ENCODE results near the gene LAMTOR1.
A peak's percentile ranks its signal among the peaks of the same experiment; 100 is the strongest.
"Not testable (repeated sequence)": the region's sequence is repeated elsewhere in the genome, so short reads cannot be mapped to it uniquely, and the experiment has no call there.

LAMTOR1 gene

GRCh38 chr11:72102946-72103753 is at the start of gene LAMTOR1:
LAMTOR1 (minus strand) TSS chr11:72103297; CDS start chr11:72103224, 73 bp downstream.
- DNase-seq (ENCODE audit: low read depth) = peak; percentile 97
- TF ChIP-seq CTCF (IDR thresholded peaks at IDR 0.05; ENCODE audit: low read depth, low read length, missing control alignments) = peak; percentile 59

GRCh38 chr11:72150882-72151281 is 47.8 kb upstream of the LAMTOR1 start:
- DNase-seq (ENCODE audit: low read depth) = no peak
- TF ChIP-seq CTCF (IDR thresholded peaks at IDR 0.05; ENCODE audit: low read depth, low read length, missing control alignments) = no peak
- H3K4me3 ChIP-seq (ENCODE audit: low read depth, low read length) = no peak overlapping the region

More at GRCh38 chr11:72102946-72103753, at the start of gene LAMTOR1:
- H3K4me3 ChIP-seq (ENCODE audit: low read depth, low read length) = peak within 1 kb of the TSS; percentile 95

- no peak for TF ChIP-seq CTCF (IDR thresholded peaks at IDR 0.05; ENCODE audit: low read depth, low read length, missing control alignments)
- no peak overlapping the region for H3K4me3 ChIP-seq (ENCODE audit: low read depth, low read length)
- DNase-seq (ENCODE audit: low read depth) = no peak
Measured at GRCh38 chr11:72146625-72147024, 43.5 kb upstream of the LAMTOR1 start.

- no peak overlapping the region for H3K4me3 ChIP-seq (ENCODE audit: low read depth, low read length)
- no peak for TF ChIP-seq CTCF (IDR thresholded peaks at IDR 0.05; ENCODE audit: low read depth, low read length, missing control alignments)
- DNase-seq (ENCODE audit: low read depth) = no peak
Measured at GRCh38 chr11:72144807-72145565, 41.9 kb upstream of the LAMTOR1 start.

GRCh38 chr11:72142543-72142942 is 39.4 kb upstream of the LAMTOR1 start:
- not testable (repeated sequence) for DNase-seq (ENCODE audit: low read depth)

GRCh38 chr11:72142086-72142485 is 39.0 kb upstream of the LAMTOR1 start:
- not testable (repeated sequence) for DNase-seq (ENCODE audit: low read depth)

More at GRCh38 chr11:72142543-72142942, 39.4 kb upstream of the LAMTOR1 start:
- H3K4me3 ChIP-seq (ENCODE audit: low read depth, low read length) = not testable (repeated sequence)

GRCh38 chr11:72141066-72141465 is 38.0 kb upstream of the LAMTOR1 start:
- TF ChIP-seq CTCF (IDR thresholded peaks at IDR 0.05; ENCODE audit: low read depth, low read length, missing control alignments) = no peak
- no peak overlapping the region for H3K4me3 ChIP-seq (ENCODE audit: low read depth, low read length)
- DNase-seq (ENCODE audit: low read depth) = no peak

More at GRCh38 chr11:72142086-72142485, 39.0 kb upstream of the LAMTOR1 start:
- not testable (repeated sequence) for H3K4me3 ChIP-seq (ENCODE audit: low read depth, low read length)

Measured in GM12864 (cell line).